NCI-H774 (cell line): ENCODE data around the gene GPAT2.
"Not testable (repeated sequence)": the region's sequence is repeated elsewhere in the genome, so short reads cannot be mapped to it uniquely, and the experiment has no call there.

Experiments used
- DNase-seq: peaks from one replicate; lab custom pipeline; 2025; lab: John Stamatoyannopoulos, UW

The GPAT2 gene

GRCh38 chr2:96022701-96023447 lies 11.8 kb downstream of the GPAT2 start:
- DNase-seq: not testable (repeated sequence)

- not testable (repeated sequence) for DNase-seq
Observed at GRCh38 chr2:96022126-96022525, 12.6 kb downstream of the GPAT2 start.

GRCh38 chr2:96021142-96021541 lies 13.6 kb downstream of the GPAT2 start:
- DNase-seq: not testable (repeated sequence)

- not testable (repeated sequence) for DNase-seq
Observed at GRCh38 chr2:96019909-96020590, 14.7 kb downstream of the GPAT2 start.

GRCh38 chr2:96016321-96016720 lies 18.4 kb downstream of the GPAT2 start:
- DNase-seq: not testable (repeated sequence)

GRCh38 chr2:96012792-96013264 lies 21.9 kb downstream of the GPAT2 start:
- not testable (repeated sequence) for DNase-seq

- not testable (repeated sequence) for DNase-seq
Observed at GRCh38 chr2:96012086-96012791, 22.5 kb downstream of the GPAT2 start.

- DNase-seq: not testable (repeated sequence)
Observed at GRCh38 chr2:96011129-96011455, 23.6 kb downstream of the GPAT2 start.

GRCh38 chr2:96010320-96011128 lies 24.2 kb downstream of the GPAT2 start:
- not testable (repeated sequence) for DNase-seq

- DNase-seq: not testable (repeated sequence)
Observed at GRCh38 chr2:96009833-96010232, 24.9 kb downstream of the GPAT2 start.

- not testable (repeated sequence) for DNase-seq
Observed at GRCh38 chr2:96008051-96008450, 26.7 kb downstream of the GPAT2 start.

- not testable (repeated sequence) for DNase-seq
Observed at GRCh38 chr2:96006248-96006647, 28.5 kb downstream of the GPAT2 start.

GRCh38 chr2:95992520-95993272 lies 42.0 kb downstream of the GPAT2 start:
- not testable (repeated sequence) for DNase-seq

- DNase-seq: not testable (repeated sequence)
Observed at GRCh38 chr2:95992102-95992501, 42.6 kb downstream of the GPAT2 start.

GRCh38 chr2:95991351-95992094 lies 43.2 kb downstream of the GPAT2 start, which contains the start of gene ANKRD36C:
ANKRD36C (minus strand) TSS chr2:95991824; CDS start chr2:95991708, 116 bp downstream.
- not testable (repeated sequence) for DNase-seq

- DNase-seq: not testable (repeated sequence)
Observed at GRCh38 chr2:95990884-95991283, 43.8 kb downstream of the GPAT2 start.
